ENCODE measurements around the gene IFRD2. TPM values are rescaled to one million over a fixed set of nuclear protein-coding genes. Genes with fewer than 3 reads are reported as not detected.

The IFRD2 gene
- total and polyA plus RNA-seq, 2 of the 13 experiments (the other 11 are each of a cell fraction or from before 2014, with no cell fraction given), result 32.8 to 96.1 TPM

GRCh38 chr3:50272911-50273688 lies 19.1 kb downstream of the IFRD2 start (continued):
- TF ChIP-seq, protein P1, sequence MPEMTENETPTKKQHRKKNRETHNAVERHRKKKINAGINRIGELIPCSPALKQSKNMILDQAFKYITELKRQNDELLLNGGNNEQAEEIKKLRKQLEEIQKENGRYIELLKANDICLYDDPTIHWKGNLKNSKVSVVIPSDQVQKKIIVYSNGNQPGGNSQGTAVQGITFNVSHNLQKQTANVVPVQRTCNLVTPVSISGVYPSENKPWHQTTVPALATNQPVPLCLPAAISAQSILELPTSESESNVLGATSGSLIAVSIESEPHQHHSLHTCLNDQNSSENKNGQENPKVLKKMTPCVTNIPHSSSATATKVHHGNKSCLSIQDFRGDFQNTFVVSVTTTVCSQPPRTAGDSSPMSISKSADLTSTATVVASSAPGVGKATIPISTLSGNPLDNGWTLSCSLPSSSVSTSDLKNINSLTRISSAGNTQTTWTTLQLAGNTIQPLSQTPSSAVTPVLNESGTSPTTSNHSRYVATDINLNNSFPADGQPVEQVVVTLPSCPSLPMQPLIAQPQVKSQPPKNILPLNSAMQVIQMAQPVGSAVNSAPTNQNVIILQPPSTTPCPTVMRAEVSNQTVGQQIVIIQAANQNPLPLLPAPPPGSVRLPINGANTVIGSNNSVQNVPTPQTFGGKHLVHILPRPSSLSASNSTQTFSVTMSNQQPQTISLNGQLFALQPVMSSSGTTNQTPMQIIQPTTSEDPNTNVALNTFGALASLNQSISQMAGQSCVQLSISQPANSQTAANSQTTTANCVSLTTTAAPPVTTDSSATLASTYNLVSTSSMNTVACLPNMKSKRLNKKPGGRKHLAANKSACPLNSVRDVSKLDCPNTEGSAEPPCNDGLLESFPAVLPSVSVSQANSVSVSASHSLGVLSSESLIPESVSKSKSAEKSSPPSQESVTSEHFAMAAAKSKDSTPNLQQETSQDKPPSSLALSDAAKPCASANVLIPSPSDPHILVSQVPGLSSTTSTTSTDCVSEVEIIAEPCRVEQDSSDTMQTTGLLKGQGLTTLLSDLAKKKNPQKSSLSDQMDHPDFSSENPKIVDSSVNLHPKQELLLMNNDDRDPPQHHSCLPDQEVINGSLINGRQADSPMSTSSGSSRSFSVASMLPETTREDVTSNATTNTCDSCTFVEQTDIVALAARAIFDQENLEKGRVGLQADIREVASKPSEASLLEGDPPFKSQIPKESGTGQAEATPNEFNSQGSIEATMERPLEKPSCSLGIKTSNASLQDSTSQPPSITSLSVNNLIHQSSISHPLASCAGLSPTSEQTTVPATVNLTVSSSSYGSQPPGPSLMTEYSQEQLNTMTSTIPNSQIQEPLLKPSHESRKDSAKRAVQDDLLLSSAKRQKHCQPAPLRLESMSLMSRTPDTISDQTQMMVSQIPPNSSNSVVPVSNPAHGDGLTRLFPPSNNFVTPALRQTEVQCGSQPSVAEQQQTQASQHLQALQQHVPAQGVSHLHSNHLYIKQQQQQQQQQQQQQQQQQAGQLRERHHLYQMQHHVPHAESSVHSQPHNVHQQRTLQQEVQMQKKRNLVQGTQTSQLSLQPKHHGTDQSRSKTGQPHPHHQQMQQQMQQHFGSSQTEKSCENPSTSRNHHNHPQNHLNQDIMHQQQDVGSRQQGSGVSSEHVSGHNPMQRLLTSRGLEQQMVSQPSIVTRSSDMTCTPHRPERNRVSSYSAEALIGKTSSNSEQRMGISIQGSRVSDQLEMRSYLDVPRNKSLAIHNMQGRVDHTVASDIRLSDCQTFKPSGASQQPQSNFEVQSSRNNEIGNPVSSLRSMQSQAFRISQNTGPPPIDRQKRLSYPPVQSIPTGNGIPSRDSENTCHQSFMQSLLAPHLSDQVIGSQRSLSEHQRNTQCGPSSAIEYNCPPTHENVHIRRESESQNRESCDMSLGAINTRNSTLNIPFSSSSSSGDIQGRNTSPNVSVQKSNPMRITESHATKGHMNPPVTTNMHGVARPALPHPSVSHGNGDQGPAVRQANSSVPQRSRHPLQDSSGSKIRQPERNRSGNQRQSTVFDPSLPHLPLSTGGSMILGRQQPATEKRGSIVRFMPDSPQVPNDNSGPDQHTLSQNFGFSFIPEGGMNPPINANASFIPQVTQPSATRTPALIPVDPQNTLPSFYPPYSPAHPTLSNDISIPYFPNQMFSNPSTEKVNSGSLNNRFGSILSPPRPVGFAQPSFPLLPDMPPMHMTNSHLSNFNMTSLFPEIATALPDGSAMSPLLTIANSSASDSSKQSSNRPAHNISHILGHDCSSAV (CRISPR knock-in tag; IDR thresholded peaks at IDR 0.05; ENCODE audit: borderline replicate concordance), result no peak
- TF ChIP-seq, protein P2, sequence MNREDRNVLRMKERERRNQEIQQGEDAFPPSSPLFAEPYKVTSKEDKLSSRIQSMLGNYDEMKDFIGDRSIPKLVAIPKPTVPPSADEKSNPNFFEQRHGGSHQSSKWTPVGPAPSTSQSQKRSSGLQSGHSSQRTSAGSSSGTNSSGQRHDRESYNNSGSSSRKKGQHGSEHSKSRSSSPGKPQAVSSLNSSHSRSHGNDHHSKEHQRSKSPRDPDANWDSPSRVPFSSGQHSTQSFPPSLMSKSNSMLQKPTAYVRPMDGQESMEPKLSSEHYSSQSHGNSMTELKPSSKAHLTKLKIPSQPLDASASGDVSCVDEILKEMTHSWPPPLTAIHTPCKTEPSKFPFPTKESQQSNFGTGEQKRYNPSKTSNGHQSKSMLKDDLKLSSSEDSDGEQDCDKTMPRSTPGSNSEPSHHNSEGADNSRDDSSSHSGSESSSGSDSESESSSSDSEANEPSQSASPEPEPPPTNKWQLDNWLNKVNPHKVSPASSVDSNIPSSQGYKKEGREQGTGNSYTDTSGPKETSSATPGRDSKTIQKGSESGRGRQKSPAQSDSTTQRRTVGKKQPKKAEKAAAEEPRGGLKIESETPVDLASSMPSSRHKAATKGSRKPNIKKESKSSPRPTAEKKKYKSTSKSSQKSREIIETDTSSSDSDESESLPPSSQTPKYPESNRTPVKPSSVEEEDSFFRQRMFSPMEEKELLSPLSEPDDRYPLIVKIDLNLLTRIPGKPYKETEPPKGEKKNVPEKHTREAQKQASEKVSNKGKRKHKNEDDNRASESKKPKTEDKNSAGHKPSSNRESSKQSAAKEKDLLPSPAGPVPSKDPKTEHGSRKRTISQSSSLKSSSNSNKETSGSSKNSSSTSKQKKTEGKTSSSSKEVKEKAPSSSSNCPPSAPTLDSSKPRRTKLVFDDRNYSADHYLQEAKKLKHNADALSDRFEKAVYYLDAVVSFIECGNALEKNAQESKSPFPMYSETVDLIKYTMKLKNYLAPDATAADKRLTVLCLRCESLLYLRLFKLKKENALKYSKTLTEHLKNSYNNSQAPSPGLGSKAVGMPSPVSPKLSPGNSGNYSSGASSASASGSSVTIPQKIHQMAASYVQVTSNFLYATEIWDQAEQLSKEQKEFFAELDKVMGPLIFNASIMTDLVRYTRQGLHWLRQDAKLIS (CRISPR knock-in tag; IDR thresholded peaks at IDR 0.05), result no peak
- TF ChIP-seq ZNF350 (CRISPR knock-in tag; IDR thresholded peaks at IDR 0.05; ENCODE audit: borderline replicate concordance, low read depth) (0 out of 2 replicates have a peak, but pooled peaks have one; percentile 66), SCMH1 (CRISPR knock-in tag; IDR thresholded peaks at IDR 0.05; ENCODE audit: borderline replicate concordance) (no peak), DNMT1 (CRISPR knock-in tag; IDR thresholded peaks at IDR 0.05) (no peak), ZBTB8A (CRISPR knock-in tag; IDR thresholded peaks at IDR 0.05; ENCODE audit: borderline replicate concordance, low read depth) (no peak), ZNF580 (CRISPR knock-in tag; IDR thresholded peaks at IDR 0.05; ENCODE audit: borderline replicate concordance, low read depth) (peak; percentile 72; the same call in 1 of the 2 replicates)

Measured in HepG2 (cell line).